HEK293T (cell line): ENCODE results near the gene NEMP1.
A peak's percentile ranks its signal among the peaks of the same experiment; 100 is the strongest.
"Not testable (repeated sequence)": the region's sequence is repeated elsewhere in the genome, so short reads cannot be mapped to it uniquely, and the experiment has no call there.

Source experiments
- CTCF ChIA-PET: fragments of 350-600 bp; formaldehyde crosslinking; extraction: SDS; loops from one replicate; lab custom pipeline; 2021; ENCODE audit warnings: antibody characterized with exemption, inconsistent platforms; lab: Yijun Ruan, JAX
- POLR2A ChIA-PET: fragments of 350-600 bp; formaldehyde crosslinking; extraction: SDS; loops from one replicate; lab custom pipeline; 2020; ENCODE audit warnings: antibody characterized with exemption, inconsistent platforms; lab: Yijun Ruan, JAX
- DNase-seq: peaks from one replicate; pipeline ENCODE4 v3.0.0; 2012; ENCODE audit warnings: mixed read lengths; ENCODE audit errors: extremely low spot score
- ARNT ChIP-seq: fragments of 450-650 bp; IDR thresholded peaks from 2 replicates; pipeline ENCODE4 v1.6.1; 2017; ENCODE audit warnings: mild to moderate bottlenecking
- BHLHE40 ChIP-seq: fragments of 450-650 bp; IDR thresholded peaks from 2 replicates; pipeline ENCODE4 v1.6.1; 2016; ENCODE audit warnings: mild to moderate bottlenecking, moderate library complexity, borderline replicate concordance
- CTBP1 ChIP-seq: fragments of 450-650 bp; IDR thresholded peaks from 2 replicates; pipeline ENCODE4 v1.6.1; 2016; ENCODE audit warnings: borderline replicate concordance
- ELF4 ChIP-seq: fragments of 450-650 bp; IDR thresholded peaks from 2 replicates; pipeline ENCODE4 v1.6.1; 2017; ENCODE audit warnings: antibody characterized with exemption
- FOXA1 ChIP-seq: fragments of 450-650 bp; IDR thresholded peaks from 2 replicates; pipeline ENCODE4 v1.6.1; 2016; ENCODE audit warnings: mild to moderate bottlenecking
- FOXK2 ChIP-seq: fragments of 450-650 bp; IDR thresholded peaks from 2 replicates; pipeline ENCODE4 v1.6.1; 2016; ENCODE audit warnings: mild to moderate bottlenecking
- FOXM1 ChIP-seq: fragments of 450-650 bp; IDR thresholded peaks from 2 replicates; pipeline ENCODE4 v1.6.1; 2017; ENCODE audit warnings: mild to moderate bottlenecking, borderline replicate concordance
- HDGF ChIP-seq: fragments of 450-650 bp; IDR thresholded peaks from 2 replicates; pipeline ENCODE4 v1.6.1; 2017; ENCODE audit warnings: antibody characterized with exemption, borderline replicate concordance
- L3MBTL2 ChIP-seq: fragments of 450-650 bp; conservative IDR thresholded peaks from 2 replicates; pipeline ENCODE4 v1.6.1; 2016; ENCODE audit warnings: mild to moderate bottlenecking
- LEF1 ChIP-seq: fragments of 450-650 bp; IDR thresholded peaks from 2 replicates; pipeline ENCODE4 v1.6.1; 2017; ENCODE audit warnings: mild to moderate bottlenecking, borderline replicate concordance
- NFRKB ChIP-seq: fragments of 450-650 bp; IDR thresholded peaks from 2 replicates; pipeline ENCODE4 v1.6.1; 2016; ENCODE audit warnings: mild to moderate bottlenecking, moderate library complexity
- PKNOX1 ChIP-seq: fragments of 450-650 bp; IDR thresholded peaks from 2 replicates; pipeline ENCODE4 v1.6.1; 2016
- SP1 ChIP-seq: fragments of 450-650 bp; IDR thresholded peaks from 2 replicates; pipeline ENCODE4 v1.6.1; 2017
- SUZ12 ChIP-seq: fragments of 450-650 bp; IDR thresholded peaks from 2 replicates; pipeline ENCODE4 v1.6.1; 2016; ENCODE audit warnings: mild to moderate bottlenecking
- TARDBP ChIP-seq: fragments of 450-650 bp; IDR thresholded peaks from 2 replicates; pipeline ENCODE4 v1.6.1; 2016
- ZNF384 ChIP-seq: fragments of 450-650 bp; IDR thresholded peaks from 2 replicates; pipeline ENCODE4 v1.6.1; 2016

The NEMP1 gene

GRCh38 chr12:57087010-57087690 lies 8.6 kb upstream of the NEMP1 start:
- POLR2A ChIA-PET: interaction anchor here (0.6 to 4.9 kb wide), 3 partner anchors 9 to 71 kb away, joined by 3 to 41 read pairs (median 27); partner anchors contain the start of genes NEMP1, STAT6 and TAC3
- DNase-seq: no peak
- TF ChIP-seq BHLHE40: no peak
- TF ChIP-seq LEF1: no peak
- no peak for TF ChIP-seq CTBP1
- no peak for TF ChIP-seq ZNF384
- no peak for TF ChIP-seq FOXA1
- TF ChIP-seq ELF4: no peak
- no peak for TF ChIP-seq NFRKB
- TF ChIP-seq PKNOX1: no peak
- TF ChIP-seq FOXM1: no peak
- TF ChIP-seq SP1: no peak
- CTCF ChIA-PET: interaction anchor here (0.7 to 2.3 kb wide), 3 partner anchors 25 to 949 kb away, joined by 3 to 12 read pairs (median 3); partner anchors contain the start of gene STAT6

GRCh38 chr12:57086493-57087009 lies 8.0 kb upstream of the NEMP1 start:
- ChIA-PET POLR2A (interaction anchor here (2.3 to 4.9 kb wide), 2 partner anchors 8 to 25 kb away, joined by 27 to 41 read pairs; partner anchors contain the start of genes NEMP1 and STAT6), CTCF (interaction anchor here (0.7 to 2.3 kb wide), 3 partner anchors 25 to 948 kb away, joined by 3 to 12 read pairs (median 3); partner anchors contain the start of gene STAT6)
- no peak for TF ChIP-seq FOXK2
- TF ChIP-seq L3MBTL2: no peak
- DNase-seq: peak; percentile 48

- no peak for TF ChIP-seq HDGF
- no peak for TF ChIP-seq FOXA1
- TF ChIP-seq NFRKB: no peak
- TF ChIP-seq ARNT: no peak
- no peak for TF ChIP-seq ZNF384
- no peak for TF ChIP-seq CTBP1
- TF ChIP-seq ELF4: no peak
- TF ChIP-seq LEF1: no peak
- no peak for TF ChIP-seq FOXM1
- no peak for TF ChIP-seq PKNOX1
- TF ChIP-seq TARDBP: no peak
- no peak for TF ChIP-seq FOXK2
- no peak; the same call in 1 of the 2 replicates for TF ChIP-seq L3MBTL2
- no peak for TF ChIP-seq SUZ12
- no peak for TF ChIP-seq BHLHE40
- DNase-seq: peak; percentile 10
- POLR2A ChIA-PET: interaction anchor here (2.1 to 4.9 kb wide), 3 partner anchors 7 to 26 kb away, joined by 6 to 41 read pairs (median 27); partner anchors contain the start of genes NEMP1 and STAT6
- CTCF ChIA-PET: interaction anchor here (2.3 kb wide), 1 partner anchor 26 kb away, joined by 12 read pairs; the partner anchor contains the start of gene STAT6
Observed at GRCh38 chr12:57085999-57086492, 7.5 kb upstream of the NEMP1 start.

GRCh38 chr12:57080855-57081254 lies 2.3 kb upstream of the NEMP1 start:
- DNase-seq: no peak
- TF ChIP-seq HDGF (no peak), CTBP1 (no peak), SUZ12 (no peak), FOXA1 (no peak), FOXK2 (no peak), ZNF384 (no peak), FOXM1 (no peak), ELF4 (no peak), SP1 (no peak), PKNOX1 (no peak), BHLHE40 (no peak), ARNT (no peak), TARDBP (no peak), L3MBTL2 (no peak), LEF1 (no peak), NFRKB (no peak)
- POLR2A ChIA-PET: no interaction called here
- CTCF ChIA-PET: no interaction called here

GRCh38 chr12:57079821-57080220 lies 1.2 kb upstream of the NEMP1 start:
- TF ChIP-seq SP1 (no peak), SUZ12 (no peak), NFRKB (no peak), ARNT (no peak), TARDBP (no peak), CTBP1 (no peak), FOXA1 (no peak), LEF1 (no peak)
- POLR2A ChIA-PET: interaction anchor here (1.1 to 3.2 kb wide), 6 partner anchors 7 to 150 kb away, joined by 3 to 36 read pairs (median 17); partner anchors contain the start of genes SHMT2 and STAT6
- DNase-seq: no peak
- CTCF ChIA-PET: interaction anchor here (1.6 to 3.4 kb wide), 3 partner anchors 11 to 32 kb away, joined by 7 to 21 read pairs (median 9); partner anchors contain the start of gene STAT6

- DNase-seq, CTCF ChIA-PET: not testable (repeated sequence)
- POLR2A ChIA-PET: interaction anchor here (0.6 to 1.3 kb wide), 2 partner anchors 38 kb away, joined by 3 to 5 read pairs; partner anchors contain the start of gene STAT6
Observed at GRCh38 chr12:57073566-57074450, 4.8 kb downstream of the NEMP1 start.
